A204.1 (cell line): ENCODE data around the gene GAL3ST1.

Source experiments
- FAIRE-seq: peaks from 2 replicates; lab custom pipeline; 2012; peaks lifted over from hg19 to GRCh38; lab: Jason Lieb, UNC

Gene GAL3ST1

GRCh38 chr22:30531651-30532608 lies 42.5 kb downstream of the GAL3ST1 start:
- no peak for FAIRE-seq

GRCh38 chr22:30526656-30527055 lies 47.8 kb downstream of the GAL3ST1 start:
- no peak for FAIRE-seq

GRCh38 chr22:30523646-30524489 lies 50.6 kb downstream of the GAL3ST1 start:
- no peak for FAIRE-seq

GRCh38 chr22:30521368-30522156 lies 52.9 kb downstream of the GAL3ST1 start:
- no peak for FAIRE-seq

- no peak for FAIRE-seq
Measured at GRCh38 chr22:30519842-30520425, 54.5 kb downstream of the GAL3ST1 start.

GRCh38 chr22:30516731-30517130 lies 57.7 kb downstream of the GAL3ST1 start:
- FAIRE-seq, result no peak

GRCh38 chr22:30516273-30516672 lies 58.2 kb downstream of the GAL3ST1 start:
- FAIRE-seq, result no peak

- no peak for FAIRE-seq
Measured at GRCh38 chr22:30514252-30514651, 60.2 kb downstream of the GAL3ST1 start.

GRCh38 chr22:30513462-30513861 lies 61.0 kb downstream of the GAL3ST1 start:
- no peak for FAIRE-seq

- no peak for FAIRE-seq
Measured at GRCh38 chr22:30511911-30512310, 62.6 kb downstream of the GAL3ST1 start.

- FAIRE-seq, result no peak
Measured at GRCh38 chr22:30511109-30511508, 63.4 kb downstream of the GAL3ST1 start.

- FAIRE-seq, result no peak
Measured at GRCh38 chr22:30508216-30508615, 66.2 kb downstream of the GAL3ST1 start.

- FAIRE-seq, result no peak
Measured at GRCh38 chr22:30507670-30508069, 66.8 kb downstream of the GAL3ST1 start.

- FAIRE-seq, result no peak
Measured at GRCh38 chr22:30506507-30506968, 67.9 kb downstream of the GAL3ST1 start.
